ENCODE data around the gene PPP6R1.

Gene PPP6R1

DNA sequence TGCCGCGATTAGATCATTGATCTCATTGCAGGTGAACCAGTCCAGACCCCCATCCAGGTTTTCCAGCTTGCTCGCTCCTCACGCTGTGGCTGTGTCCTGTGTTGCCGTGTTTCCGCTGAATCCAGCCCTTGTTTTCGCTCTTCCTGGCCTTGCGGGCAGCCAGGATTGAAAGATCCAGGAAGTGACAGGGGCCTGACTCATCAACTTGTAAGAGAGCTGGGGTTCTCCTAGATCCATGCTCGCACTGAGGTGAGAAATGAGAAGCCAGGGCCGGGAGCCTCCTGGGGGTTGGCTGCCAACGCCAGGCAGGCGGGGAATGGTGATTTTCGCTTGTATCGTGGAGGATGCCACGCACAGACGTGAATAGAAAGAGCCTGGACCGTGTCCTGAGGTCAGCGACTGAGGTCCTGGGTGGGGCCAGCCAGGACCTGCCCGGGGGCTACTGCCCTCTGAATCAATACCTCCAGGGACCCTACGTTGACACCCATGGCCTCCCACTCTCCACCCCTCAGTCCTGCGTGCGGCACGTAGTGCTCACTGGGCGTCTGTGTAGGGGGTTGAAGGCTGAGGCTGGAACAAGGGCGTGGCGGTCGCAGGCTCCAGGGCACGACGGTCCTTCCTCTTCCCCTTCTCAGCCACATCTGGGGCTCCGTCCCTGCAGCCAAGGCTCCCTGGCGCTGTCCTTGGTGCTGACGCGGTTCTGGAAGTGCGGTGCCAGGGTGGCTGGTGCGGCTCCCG lies 42.2 kb downstream of the PPP6R1 start:
- peak overlapping the region; percentile 30 for H3K4me3 ChIP-seq (ENCODE audit: control insufficient read depth, low read depth, low read length)
- TF ChIP-seq, protein P1, sequence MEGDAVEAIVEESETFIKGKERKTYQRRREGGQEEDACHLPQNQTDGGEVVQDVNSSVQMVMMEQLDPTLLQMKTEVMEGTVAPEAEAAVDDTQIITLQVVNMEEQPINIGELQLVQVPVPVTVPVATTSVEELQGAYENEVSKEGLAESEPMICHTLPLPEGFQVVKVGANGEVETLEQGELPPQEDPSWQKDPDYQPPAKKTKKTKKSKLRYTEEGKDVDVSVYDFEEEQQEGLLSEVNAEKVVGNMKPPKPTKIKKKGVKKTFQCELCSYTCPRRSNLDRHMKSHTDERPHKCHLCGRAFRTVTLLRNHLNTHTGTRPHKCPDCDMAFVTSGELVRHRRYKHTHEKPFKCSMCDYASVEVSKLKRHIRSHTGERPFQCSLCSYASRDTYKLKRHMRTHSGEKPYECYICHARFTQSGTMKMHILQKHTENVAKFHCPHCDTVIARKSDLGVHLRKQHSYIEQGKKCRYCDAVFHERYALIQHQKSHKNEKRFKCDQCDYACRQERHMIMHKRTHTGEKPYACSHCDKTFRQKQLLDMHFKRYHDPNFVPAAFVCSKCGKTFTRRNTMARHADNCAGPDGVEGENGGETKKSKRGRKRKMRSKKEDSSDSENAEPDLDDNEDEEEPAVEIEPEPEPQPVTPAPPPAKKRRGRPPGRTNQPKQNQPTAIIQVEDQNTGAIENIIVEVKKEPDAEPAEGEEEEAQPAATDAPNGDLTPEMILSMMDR (IDR thresholded peaks at IDR 0.05; ENCODE audit: control insufficient read depth, insufficient read depth, low read depth, low read length, missing control alignments), result peak; percentile 9

DNA sequence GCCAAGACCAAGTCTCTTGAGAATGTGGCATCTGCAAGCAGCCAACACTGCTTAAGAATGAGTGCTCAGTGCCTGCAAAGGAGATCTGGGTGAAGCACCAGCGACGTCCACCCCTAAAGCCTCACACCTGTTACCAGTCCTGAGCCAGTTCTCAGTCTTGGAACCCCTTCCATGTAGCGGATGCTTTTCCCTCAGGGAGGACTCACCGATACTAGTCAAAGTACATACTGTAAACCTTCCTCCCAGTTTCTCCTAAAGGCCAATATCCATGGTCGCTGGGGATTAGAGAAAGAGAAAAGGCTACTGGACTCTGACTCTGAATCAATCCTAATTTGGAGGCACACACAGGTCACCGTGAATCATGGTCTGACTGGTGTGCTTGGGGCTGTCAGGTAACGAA lies 45.3 kb downstream of the PPP6R1 start:
- TF ChIP-seq, protein P1 (IDR thresholded peaks at IDR 0.05; ENCODE audit: control insufficient read depth, insufficient read depth, low read depth, low read length, missing control alignments), result no peak
- H3K4me3 ChIP-seq (ENCODE audit: control insufficient read depth, low read depth, low read length), result no peak overlapping the region
- no peak for DNase-seq (ENCODE audit: low read depth)

More for the DNA sequence above, 42.2 kb downstream of the PPP6R1 start:
- DNase-seq (ENCODE audit: low read depth), result peak; percentile 96

DNA sequence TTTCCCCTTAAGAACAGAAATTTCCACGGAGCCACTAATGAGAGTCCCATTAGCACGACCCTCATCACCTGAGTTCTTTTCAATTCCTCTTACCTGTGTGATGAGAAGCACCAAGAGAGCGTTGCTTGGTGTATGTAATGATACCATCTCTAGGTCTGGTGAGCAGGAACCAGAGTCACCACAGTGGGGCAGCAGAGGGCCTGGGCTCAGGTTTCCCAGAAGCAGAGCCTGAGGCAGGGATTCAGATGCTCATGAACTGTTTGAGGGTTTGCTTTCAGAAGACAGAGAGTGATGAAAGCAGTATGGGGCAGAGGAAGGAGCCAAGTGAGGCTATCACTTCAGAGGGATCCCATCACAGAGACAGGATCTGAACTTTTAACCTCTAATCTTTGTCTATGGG lies 46.4 kb downstream of the PPP6R1 start:
- no peak overlapping the region for H3K4me3 ChIP-seq (ENCODE audit: control insufficient read depth, low read depth, low read length)
- DNase-seq (ENCODE audit: low read depth), result no peak
- TF ChIP-seq, protein P1 (IDR thresholded peaks at IDR 0.05; ENCODE audit: control insufficient read depth, insufficient read depth, low read depth, low read length, missing control alignments), result no peak

DNA sequence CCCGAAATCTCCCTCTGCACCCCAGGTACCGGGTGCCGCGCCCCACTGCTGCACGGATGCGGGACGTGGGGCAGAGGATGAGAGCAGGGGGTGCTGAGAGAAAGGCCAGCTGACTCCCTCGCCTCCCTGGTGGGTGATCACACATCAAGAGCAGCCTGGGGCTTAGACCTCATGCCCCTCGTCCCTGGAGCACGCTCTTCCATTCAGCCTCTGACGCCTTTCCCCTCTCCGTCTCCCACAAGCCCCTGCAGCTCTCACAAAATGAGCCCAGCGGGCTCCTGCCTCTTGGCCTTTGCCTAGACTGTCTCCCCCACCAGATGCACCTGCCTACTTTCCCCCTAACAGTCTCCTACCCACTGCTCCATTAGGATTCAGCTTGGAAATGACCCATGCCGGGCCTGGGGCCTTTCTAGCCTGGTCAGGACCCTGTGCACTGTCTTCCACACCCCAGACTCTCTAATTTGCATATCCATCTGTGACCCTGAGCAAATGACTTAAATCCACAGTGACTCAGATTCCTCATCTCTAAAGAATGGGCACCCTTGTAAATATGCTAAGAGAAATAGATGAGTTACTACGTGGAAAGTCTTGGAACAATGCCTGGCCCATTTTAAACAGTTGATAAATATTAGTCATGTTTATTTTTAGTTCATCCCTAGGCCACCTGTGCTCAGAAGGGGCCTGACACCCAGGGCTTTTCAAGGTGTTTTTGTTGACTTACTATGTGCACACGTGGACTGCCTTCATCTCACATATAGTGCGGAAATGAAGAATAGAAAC lies 48.9 kb downstream of the PPP6R1 start:
- TF ChIP-seq, protein P1 (IDR thresholded peaks at IDR 0.05; ENCODE audit: control insufficient read depth, insufficient read depth, low read depth, low read length, missing control alignments), result no peak
- no peak overlapping the region for H3K4me3 ChIP-seq (ENCODE audit: control insufficient read depth, low read depth, low read length)
- peak; percentile 94 for DNase-seq (ENCODE audit: low read depth)

DNA sequence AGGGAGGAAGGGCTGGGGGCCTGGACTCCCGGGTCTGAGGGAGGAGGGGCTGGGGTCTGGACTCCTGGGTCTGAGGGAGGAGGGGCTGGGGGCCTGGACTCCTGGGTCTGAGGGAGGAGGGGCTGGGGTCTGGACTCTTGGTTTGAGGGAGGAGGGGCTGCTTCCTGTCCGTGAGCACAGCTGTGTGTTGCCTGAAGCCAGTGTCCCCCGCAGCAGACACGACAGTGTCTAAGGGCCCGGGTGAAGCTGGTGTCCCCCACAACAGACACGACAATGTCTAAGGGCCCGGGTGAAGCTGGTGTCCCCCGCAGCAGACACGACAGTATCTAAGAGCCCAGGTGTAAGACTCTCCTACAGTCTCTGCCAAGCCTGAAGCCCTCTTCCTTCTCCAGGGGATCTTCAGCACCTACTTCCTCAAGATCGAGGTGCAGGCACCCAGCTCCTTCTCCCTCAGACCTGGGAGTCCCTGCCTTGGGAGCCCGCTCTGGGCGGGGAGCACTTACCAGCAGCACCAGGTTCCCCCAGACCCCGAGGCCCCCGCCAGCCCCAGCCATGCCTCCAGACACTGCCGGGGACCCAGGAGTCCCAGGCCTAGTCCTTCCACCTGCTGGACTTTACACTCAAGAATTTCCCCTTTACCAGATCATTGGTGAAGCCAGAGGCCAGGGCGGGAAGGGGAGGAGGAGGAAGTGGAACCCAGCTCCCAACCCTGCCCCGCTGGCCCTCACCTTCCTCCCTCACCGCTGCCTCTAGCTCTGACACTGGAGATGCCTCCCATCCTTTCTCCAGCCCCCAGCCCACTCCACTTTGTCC lies 49.7 kb downstream of the PPP6R1 start, which contains the start of gene PTPRH:
PTPRH (minus strand) TSS at position 622 of the 813 bp plus-strand sequence; CDS start at position 554, 68 bp downstream.
- no peak within 1 kb of the TSS for H3K4me3 ChIP-seq (ENCODE audit: control insufficient read depth, low read depth, low read length)
- TF ChIP-seq, protein P1 (IDR thresholded peaks at IDR 0.05; ENCODE audit: control insufficient read depth, insufficient read depth, low read depth, low read length, missing control alignments), result no peak
- DNase-seq (ENCODE audit: low read depth), result no peak

Measured in AG09309 (cell line).